HCT116 (cell line): ENCODE results near the gene CLIC4. TPM values are rescaled to one million over a fixed set of nuclear protein-coding genes. Genes with fewer than 3 reads are reported as not detected.
"Not testable (repeated sequence)": the region's sequence is repeated elsewhere in the genome, so short reads cannot be mapped to it uniquely, and the experiment has no call there.

Experiments
- ATAC-seq: fragments of 200-7000 bp; cut with Tn5 transposase; 2 replicates; pipeline ENCODE4 v1.9.1; 2020; ENCODE audit warnings: mild to moderate bottlenecking, moderate library complexity
- BruUV-seq: library from RNA; stranded (reverse); fragments of 400-500 nt; replicated peaks from 2 replicates; lab custom pipeline; 2021; lab: Mats Ljungman, UMichigan
- CTCF ChIA-PET: fragments of 300-600 bp; sonication (Branson Sonifier 250); formaldehyde crosslinking; loops from one replicate; lab custom pipeline; 2021; ENCODE audit warnings: antibody characterized with exemption; lab: Charles Lee
- POLR2A ChIA-PET: fragments of 300-600, 350-600 bp; sonication (Branson Sonifier 250); formaldehyde crosslinking; loops from one replicate; lab custom pipeline; 2021; ENCODE audit warnings: antibody characterized with exemption; lab: Charles Lee
- RAD21 ChIA-PET, 2 experiments: fragments of 300-600 bp; sonication (Branson Sonifier 250); formaldehyde crosslinking; loops; one replicate each; lab custom pipeline; 2023; ENCODE audit warnings: low total read pairs in 2 of 2; ENCODE audit not compliant: uncharacterized antibody in 2 of 2, unreplicated experiment in 2 of 2, low non-redundant PET in 1 of 2; lab: Charles Lee
- DNase-seq: peaks from one replicate; pipeline ENCODE4 v3.0.0-alpha.2; 2010; ENCODE audit warnings: low read depth, low spot score
- H2AFZ ChIP-seq: fragments of 200-600 bp; shearing (Covaris generic), sonication (generic); 2 replicates; pipeline ENCODE4 v1.6.1; 2017; ENCODE audit warnings: low read depth, mixed run types, mixed read lengths, antibody characterized with exemption, low read length; ENCODE audit not compliant: poor library complexity, severe bottlenecking
- H3K27ac ChIP-seq: 2 replicates; pipeline ENCODE4 v1.5.1; 2012; ENCODE audit warnings: low read depth, low read length
- H3K27me3 ChIP-seq: fragments of 200-600 bp; sonication (generic); 2 replicates; pipeline ENCODE4 v1.6.1; 2016; ENCODE audit warnings: mixed run types, low read length, mixed read lengths; ENCODE audit not compliant: insufficient read depth
- H3K36me3 ChIP-seq, 2 experiments: fragments of 200-500 bp in 1 of 2; fragments of 200-600 bp in 1 of 2; sonication (Bioruptor generic) in 1 of 2; sonication (generic) in 1 of 2; 2 replicates each; pipeline versions ENCODE4 v1.5.1 to v1.6.1; 2014 to 2016; ENCODE audit warnings: low read length in 2 of 2, inconsistent platforms in 1 of 2, mixed read lengths in 1 of 2, mixed run types in 1 of 2; ENCODE audit not compliant: insufficient read depth in 2 of 2, control insufficient read depth in 1 of 2
- H3K4me1 ChIP-seq, 2 experiments: fragments of 200-600 bp in 1 of 2; sonication (generic) in 1 of 2; 2 replicates each; pipeline versions ENCODE4 v1.5.1 to v1.6.1; 2012 to 2017; ENCODE audit warnings: low read length in 2 of 2, inconsistent platforms in 1 of 2, mild to moderate bottlenecking in 1 of 2, mixed read lengths in 1 of 2, mixed run types in 1 of 2, moderate library complexity in 1 of 2; ENCODE audit not compliant: insufficient read depth in 2 of 2, control insufficient read depth in 1 of 2
- H3K4me2 ChIP-seq: fragments of 200-600 bp; sonication (generic); 2 replicates; pipeline ENCODE4 v1.6.1; 2017; ENCODE audit warnings: mixed run types, low read length, mixed read lengths
- H3K4me3 ChIP-seq, 2 experiments: fragments of 200-600 bp in 1 of 2; sonication (generic) in 1 of 2; replicated peaks in 1 of 2; 2 replicates each; pipeline ENCODE4 v1.5.1; 2011 to 2016; ENCODE audit warnings: low read length in 2 of 2, control low read depth in 1 of 2, low read depth in 1 of 2, mild to moderate bottlenecking in 1 of 2, mixed read lengths in 1 of 2, mixed run types in 1 of 2
- H3K79me2 ChIP-seq: fragments of 200-600 bp; sonication (generic); 2 replicates; pipeline ENCODE4 v1.6.1; 2017; ENCODE audit warnings: mild to moderate bottlenecking, mixed run types, low read length, moderate library complexity, mixed read lengths; ENCODE audit not compliant: insufficient read depth
- H3K9ac ChIP-seq: fragments of 200-600 bp; sonication (generic); 2 replicates; pipeline ENCODE4 v1.6.1; 2016; ENCODE audit warnings: low read length, mixed read lengths
- H3K9me2 ChIP-seq: fragments of 200-600 bp; sonication (generic), shearing (Covaris generic); 2 replicates; pipeline ENCODE4 v1.6.1; 2017; ENCODE audit warnings: mixed run types, mild to moderate bottlenecking, moderate library complexity; ENCODE audit not compliant: insufficient read depth
- H3K9me3 ChIP-seq, 2 experiments: fragments of 200-500 bp in 1 of 2; fragments of 200-600 bp in 1 of 2; sonication (Bioruptor generic) in 1 of 2; sonication (generic) in 1 of 2; 2 replicates each; pipeline ENCODE4 v1.6.1; 2014 to 2017; ENCODE audit warnings: low read length in 2 of 2, mixed read lengths in 2 of 2, inconsistent platforms in 1 of 2, low read depth in 1 of 2, mild to moderate bottlenecking in 1 of 2, mixed run types in 1 of 2, moderate library complexity in 1 of 2; ENCODE audit not compliant: control insufficient read depth in 1 of 2, insufficient read depth in 1 of 2
- H4K20me1 ChIP-seq: fragments of 200-600 bp; sonication (generic), shearing (Covaris generic); 2 replicates; pipeline ENCODE4 v1.6.1; 2017; ENCODE audit warnings: mixed run types, mild to moderate bottlenecking, moderate library complexity; ENCODE audit not compliant: insufficient read depth
- CBX3 ChIP-seq: IDR thresholded peaks from 2 replicates; pipeline ENCODE4 v1.6.1; 2012; ENCODE audit warnings: low read depth
- POLR2A ChIP-seq: IDR thresholded peaks from 2 replicates; pipeline ENCODE4 v1.7.0; 2011; ENCODE audit warnings: borderline replicate concordance; ENCODE audit not compliant: insufficient read depth, insufficient read length; ENCODE audit errors: extremely low read depth
- POLR2AphosphoS5 ChIP-seq: IDR thresholded peaks from 2 replicates; pipeline ENCODE4 v1.6.1; 2011; ENCODE audit warnings: mild to moderate bottlenecking, low read depth, low read length, moderate library complexity
- SP1 ChIP-seq: IDR thresholded peaks from 2 replicates; pipeline ENCODE4 v1.6.1; 2012; ENCODE audit warnings: low read depth
- TCF7L2 ChIP-seq: IDR thresholded peaks from 2 replicates; pipeline ENCODE4 v1.7.0; 2011; ENCODE audit warnings: borderline replicate concordance, inconsistent platforms; ENCODE audit not compliant: insufficient read depth, insufficient read length; ENCODE audit errors: extremely low read depth
- ZFX ChIP-seq: fragments of 450-650 bp; IDR thresholded peaks from 2 replicates; pipeline ENCODE4 v1.6.1; 2017
- intact Hi-C: fragments of 100-400 bp; cut with micrococcal nuclease; formaldehyde crosslinking; loops from 2 replicates; pipeline ENCODE4 v1.10.0; 2022
- total RNA-seq: library from RNA; stranded (reverse); gene quantifications from one replicate; pipeline ENCODE4 v1.2.1, GENCODE V29; 2021; ENCODE audit not compliant: unreplicated experiment
- TF ChIP-seq, protein P1 (sequence below), 3 experiments: fragments of 200-600 bp in 1 of 3; sonication (generic) in 1 of 3; IDR thresholded peaks in 2 of 3; conservative IDR thresholded peaks in 1 of 3; 2 replicates each; pipeline ENCODE4 v1.5.1; 2012 to 2017; ENCODE audit warnings: low read depth in 2 of 3, low read length in 2 of 3, antibody characterized with exemption in 1 of 3, borderline replicate concordance in 1 of 3, control low read depth in 1 of 3, mild to moderate bottlenecking in 1 of 3, mixed read lengths in 1 of 3, mixed run types in 1 of 3, moderate library complexity in 1 of 3; ENCODE audit not compliant: insufficient read depth in 1 of 3

Gene CLIC4
- total RNA-seq, 1 experiment from 2014 or later, result 77.2 TPM

- H3K27me3 ChIP-seq, CTCF ChIA-PET, ATAC-seq, H2AFZ ChIP-seq, DNase-seq, H4K20me1 ChIP-seq, H3K9me2 ChIP-seq, H3K79me2 ChIP-seq, H3K4me2 ChIP-seq, H3K9ac ChIP-seq, RAD21 ChIA-PET, H3K9me3 ChIP-seq, H3K4me3 ChIP-seq, BruUV-seq, H3K27ac ChIP-seq, H3K36me3 ChIP-seq, intact Hi-C loops: not testable (repeated sequence)
- TF ChIP-seq SP1, result 0 out of 2 replicates have a peak, but pooled peaks have one; percentile 24
- peaks cover 20 to 49% of the 10 kb centered on the region in 2 experiments for H3K4me1 ChIP-seq
- POLR2A ChIA-PET, result interaction anchor here (0.6 to 1.7 kb wide), 2 partner anchors 18 to 23 kb away, joined by 3 to 4 read pairs; partner anchors contain the start of gene CLIC4
These were observed 22.9 kb upstream of the CLIC4 start for GRCh38 chr1:24722073-24723035.

- ChIA-PET RAD21 (no interaction called here), CTCF (interaction anchor here (0.6 to 1.1 kb wide), 3 partner anchors 9 to 37 kb away, joined by 3 read pairs; partner anchors contain the start of gene CLIC4), POLR2A (interaction anchor here (0.8 to 1.6 kb wide), 6 partner anchors 13 to 38 kb away, joined by 3 to 5 read pairs (median 3); partner anchors contain the start of gene CLIC4)
- Histone ChIP-seq H3K4me3 (peak overlapping the region; percentile 38 to 52), H3K27ac (peak overlapping the region; percentile 51), H3K27me3 (no peaks in the 10 kb centered on the region), H3K4me1 (peaks cover 15 to 32% of the 10 kb centered on the region in 2 experiments), H3K9me3 (no peaks in the 10 kb centered on the region), H3K9ac (peak overlapping the region; percentile 44), H3K4me2 (peak overlapping the region; percentile 74), H3K79me2 (no peaks in the 10 kb centered on the region), H2AFZ (peak overlapping the region; percentile 79), H3K9me2 (no peaks in the 10 kb centered on the region), H4K20me1 (no peaks in the 10 kb centered on the region), H3K36me3 (no peaks in the 10 kb centered on the region)
- BruUV-seq, result TSS peak; percentile 90
- DNase-seq (peak; percentile 84), ATAC-seq (peak; percentile 92)
- TF ChIP-seq SP1, result peak; percentile 51; the same call in 1 of the 2 replicates
- TF ChIP-seq, protein P1, sequence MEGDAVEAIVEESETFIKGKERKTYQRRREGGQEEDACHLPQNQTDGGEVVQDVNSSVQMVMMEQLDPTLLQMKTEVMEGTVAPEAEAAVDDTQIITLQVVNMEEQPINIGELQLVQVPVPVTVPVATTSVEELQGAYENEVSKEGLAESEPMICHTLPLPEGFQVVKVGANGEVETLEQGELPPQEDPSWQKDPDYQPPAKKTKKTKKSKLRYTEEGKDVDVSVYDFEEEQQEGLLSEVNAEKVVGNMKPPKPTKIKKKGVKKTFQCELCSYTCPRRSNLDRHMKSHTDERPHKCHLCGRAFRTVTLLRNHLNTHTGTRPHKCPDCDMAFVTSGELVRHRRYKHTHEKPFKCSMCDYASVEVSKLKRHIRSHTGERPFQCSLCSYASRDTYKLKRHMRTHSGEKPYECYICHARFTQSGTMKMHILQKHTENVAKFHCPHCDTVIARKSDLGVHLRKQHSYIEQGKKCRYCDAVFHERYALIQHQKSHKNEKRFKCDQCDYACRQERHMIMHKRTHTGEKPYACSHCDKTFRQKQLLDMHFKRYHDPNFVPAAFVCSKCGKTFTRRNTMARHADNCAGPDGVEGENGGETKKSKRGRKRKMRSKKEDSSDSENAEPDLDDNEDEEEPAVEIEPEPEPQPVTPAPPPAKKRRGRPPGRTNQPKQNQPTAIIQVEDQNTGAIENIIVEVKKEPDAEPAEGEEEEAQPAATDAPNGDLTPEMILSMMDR (IDR thresholded peaks at IDR 0.05 in 2 of 3, conservative IDR thresholded peaks at IDR 0.05 in 1 of 3; ENCODE audit: borderline replicate concordance in 1 of 3, insufficient read depth in 1 of 3, low read depth in 2 of 3, low read length in 2 of 3), result no peak
- no peak for TF ChIP-seq CBX3
- TF ChIP-seq TCF7L2, result no peak
- TF ChIP-seq ZFX, result 0 out of 2 replicates have a peak, but pooled peaks have one; percentile 19
- TF ChIP-seq POLR2A, result peak; percentile 50
- peak; percentile 50; the same call in 1 of the 2 replicates for TF ChIP-seq POLR2AphosphoS5
- intact Hi-C loops, result no loop called here
These were observed 20.7 kb upstream of the CLIC4 start for GRCh38 chr1:24724345-24725208.
